GM18507 (cell line): ENCODE measurements around the gene KRTAP4-16.
"Not testable (repeated sequence)": the region's sequence is repeated elsewhere in the genome, so short reads cannot be mapped to it uniquely, and the experiment has no call there.

Experiments used
- DNase-seq: peaks from one replicate; pipeline ENCODE4 v3.0.0; 2011; ENCODE audit warnings: low read depth; ENCODE audit not compliant: insufficient read length; ENCODE audit errors: extremely low spot score
- FAIRE-seq: peaks from 2 replicates; lab custom pipeline; 2011; peaks lifted over from hg19 to GRCh38; lab: Jason Lieb, UNC

KRTAP4-16 gene

DNA sequence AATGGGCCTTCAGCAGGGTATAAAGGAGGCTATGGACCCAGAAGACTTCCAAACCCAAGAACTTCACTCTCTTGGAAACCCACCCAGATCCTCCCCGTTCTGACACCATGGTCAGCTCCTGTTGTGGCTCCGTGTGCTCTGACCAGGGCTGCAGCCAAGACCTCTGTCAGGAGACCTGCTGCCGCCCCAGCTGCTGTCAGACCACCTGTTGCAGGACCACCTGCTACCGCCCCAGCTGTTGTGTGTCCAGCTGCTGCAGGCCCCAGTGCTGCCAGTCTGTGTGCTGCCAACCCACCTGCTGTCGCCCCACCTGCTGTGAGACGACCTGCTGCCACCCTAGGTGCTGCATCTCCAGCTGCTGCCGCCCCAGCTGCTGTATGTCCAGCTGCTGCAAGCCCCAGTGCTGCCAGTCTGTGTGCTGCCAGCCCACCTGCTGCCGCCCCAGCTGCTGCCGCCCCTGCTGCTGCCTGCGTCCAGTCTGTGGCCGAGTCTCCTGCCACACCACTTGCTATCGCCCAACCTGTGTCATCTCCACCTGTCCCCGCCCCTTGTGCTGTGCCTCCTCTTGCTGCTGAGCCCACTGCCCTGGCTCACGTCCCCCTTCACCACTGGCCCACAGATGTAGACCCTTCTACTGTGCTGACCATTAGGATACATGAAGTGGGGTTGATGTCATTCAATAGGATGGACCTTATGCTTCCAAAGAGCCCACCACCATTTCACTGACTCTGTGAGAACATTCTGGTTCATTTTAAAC is 17.7 kb downstream of the KRTAP4-16 start, which contains the start of gene KRTAP4-7:
Gene KRTAP4-7, plus strand, starts transcription at position 51 of the 757 bp plus-strand sequence. Its CDS starts 57 bp downstream, at position 108.
- DNase-seq, result not testable (repeated sequence)

GRCh38 chr17:41083427-41083826 is 18.6 kb downstream of the KRTAP4-16 start:
- not testable (repeated sequence) for FAIRE-seq, DNase-seq

More for the DNA sequence above, 17.7 kb downstream of the KRTAP4-16 start, which contains the start of gene KRTAP4-7:
- FAIRE-seq, result not testable (repeated sequence)

DNA sequence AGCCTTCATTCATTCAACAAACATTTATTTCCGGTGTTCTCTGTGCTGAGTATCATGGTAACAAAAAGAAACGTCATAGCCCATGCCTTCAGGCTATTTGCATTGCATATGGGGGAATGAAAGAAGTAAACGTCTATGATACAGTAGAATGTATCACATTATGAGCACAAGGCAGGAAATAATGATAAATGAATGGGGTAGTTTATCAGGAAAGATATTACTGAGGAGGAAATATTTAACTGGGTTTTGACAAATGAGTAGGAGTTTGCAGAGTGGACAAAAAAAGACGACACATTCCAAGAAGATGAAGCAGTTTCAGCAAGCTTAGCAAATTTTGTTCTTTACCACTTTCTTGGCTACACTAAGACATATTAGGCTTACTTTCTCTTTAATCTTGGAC is 19.4 kb downstream of the KRTAP4-16 start:
- FAIRE-seq (no peak), DNase-seq (no peak)

GRCh38 chr17:41076788-41077187 is 25.2 kb downstream of the KRTAP4-16 start:
- DNase-seq, result no peak
- FAIRE-seq, result no peak

- DNase-seq (no peak), FAIRE-seq (no peak)
Measured at GRCh38 chr17:41073676-41074075, 28.3 kb downstream of the KRTAP4-16 start.

GRCh38 chr17:41071606-41072360 is 30.2 kb downstream of the KRTAP4-16 start:
- DNase-seq (no peak), FAIRE-seq (no peak)

- no peak for DNase-seq
- no peak for FAIRE-seq
Measured at GRCh38 chr17:41069031-41069430, 33.0 kb downstream of the KRTAP4-16 start.

DNA sequence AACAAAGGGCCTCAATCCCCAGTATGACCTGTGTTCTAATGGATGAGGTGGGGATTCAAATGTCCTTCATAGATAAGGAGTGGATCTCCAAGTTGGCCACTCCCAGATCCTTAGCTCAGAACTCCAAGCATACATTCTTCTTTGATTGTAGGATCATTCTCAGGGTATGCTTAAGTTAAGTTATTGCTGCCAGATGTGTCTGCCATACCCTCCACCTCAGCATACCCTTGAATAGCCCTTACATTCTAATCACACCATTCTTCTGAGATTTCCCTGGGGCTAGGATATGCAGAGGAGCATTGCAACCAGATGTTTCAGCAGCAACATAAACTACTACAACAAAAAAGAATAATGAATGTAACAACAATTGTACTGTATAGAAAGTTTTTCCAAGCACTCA is 34.7 kb downstream of the KRTAP4-16 start:
- FAIRE-seq, result no peak
- no peak for DNase-seq

DNA sequence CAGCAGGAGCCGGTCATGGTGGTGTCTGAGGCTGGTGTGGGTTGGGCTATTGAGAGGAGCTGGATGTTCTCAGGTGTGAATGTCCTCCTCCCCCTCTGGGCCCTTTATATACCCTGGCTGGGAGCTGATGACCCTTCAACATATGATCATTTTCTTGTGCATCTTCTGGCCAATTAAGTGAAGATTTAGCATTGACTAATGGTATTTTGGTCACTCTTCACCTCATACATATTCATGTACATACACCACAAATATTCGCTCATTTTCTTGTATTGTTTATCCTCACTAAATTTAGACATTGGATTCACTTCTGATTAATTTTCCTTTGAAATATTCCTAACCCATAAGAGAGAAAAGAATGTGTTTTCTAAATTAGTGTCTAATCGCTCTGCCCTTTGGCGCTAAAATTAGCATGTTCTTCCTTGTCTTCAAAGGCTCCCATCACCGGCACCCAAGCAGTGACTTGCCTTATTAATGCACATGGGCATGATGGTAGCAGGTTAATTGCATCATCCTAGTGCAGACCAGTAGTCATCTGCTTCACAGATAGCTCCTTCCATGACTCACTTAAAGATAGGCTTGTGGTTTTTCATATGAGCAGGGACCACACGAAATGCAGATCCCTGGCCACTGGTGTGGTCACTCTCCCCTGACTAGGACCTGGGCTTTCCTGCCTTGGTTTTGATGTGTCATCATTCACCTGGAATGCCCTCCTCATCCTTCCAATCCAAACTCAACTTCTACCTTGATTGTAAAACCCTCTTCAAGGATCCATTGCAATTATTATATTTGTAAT is 36.0 kb downstream of the KRTAP4-16 start, which contains the start of gene KRTAP2-4:
Gene KRTAP2-4, minus strand, starts transcription at position 51 of the 796 bp plus-strand sequence. Its CDS starts 34 bp downstream, at position 17.
- FAIRE-seq, result no peak
- DNase-seq, result no peak

DNA sequence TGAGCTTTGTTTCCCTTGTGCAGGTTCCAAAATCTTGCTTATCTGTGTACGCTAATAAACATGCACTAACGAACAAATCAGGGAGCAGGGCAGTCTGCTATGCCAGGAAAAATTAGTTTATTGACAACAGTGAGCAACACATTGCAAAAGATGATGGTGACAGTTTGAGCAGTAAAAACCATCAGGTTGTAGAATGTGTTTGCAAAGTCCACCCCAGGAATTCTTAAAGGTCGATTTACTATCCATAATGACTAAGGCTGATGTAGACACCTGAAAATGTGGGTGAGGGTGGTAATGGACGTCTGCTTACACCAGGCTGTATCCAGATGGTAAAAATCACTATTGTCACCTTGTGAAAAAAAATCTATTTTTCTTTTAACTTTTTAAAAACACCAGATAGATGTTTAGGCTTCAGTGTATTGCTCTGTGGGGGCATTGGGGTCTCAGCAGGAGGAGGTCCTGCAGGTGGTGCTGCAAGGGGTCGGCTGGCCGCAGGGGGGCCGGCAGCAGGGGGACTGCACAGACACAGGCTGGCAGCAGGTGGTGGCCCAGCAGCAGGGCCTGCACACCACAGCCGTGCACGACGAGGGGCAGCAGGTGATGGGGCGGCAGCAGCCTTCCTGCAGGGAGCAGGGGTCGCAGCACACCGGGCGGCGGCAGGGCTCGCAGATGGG is 36.9 kb downstream of the KRTAP4-16 start:
- not testable (repeated sequence) for FAIRE-seq, DNase-seq

- FAIRE-seq (no peak), DNase-seq (no peak)
Measured at GRCh38 chr17:41064301-41064700, 37.7 kb downstream of the KRTAP4-16 start.

- FAIRE-seq (no peak), DNase-seq (no peak)
Measured at GRCh38 chr17:41063449-41063848, 38.6 kb downstream of the KRTAP4-16 start.

- FAIRE-seq (no peak), DNase-seq (no peak)
Measured at GRCh38 chr17:41061964-41062363, 40.0 kb downstream of the KRTAP4-16 start.

DNA sequence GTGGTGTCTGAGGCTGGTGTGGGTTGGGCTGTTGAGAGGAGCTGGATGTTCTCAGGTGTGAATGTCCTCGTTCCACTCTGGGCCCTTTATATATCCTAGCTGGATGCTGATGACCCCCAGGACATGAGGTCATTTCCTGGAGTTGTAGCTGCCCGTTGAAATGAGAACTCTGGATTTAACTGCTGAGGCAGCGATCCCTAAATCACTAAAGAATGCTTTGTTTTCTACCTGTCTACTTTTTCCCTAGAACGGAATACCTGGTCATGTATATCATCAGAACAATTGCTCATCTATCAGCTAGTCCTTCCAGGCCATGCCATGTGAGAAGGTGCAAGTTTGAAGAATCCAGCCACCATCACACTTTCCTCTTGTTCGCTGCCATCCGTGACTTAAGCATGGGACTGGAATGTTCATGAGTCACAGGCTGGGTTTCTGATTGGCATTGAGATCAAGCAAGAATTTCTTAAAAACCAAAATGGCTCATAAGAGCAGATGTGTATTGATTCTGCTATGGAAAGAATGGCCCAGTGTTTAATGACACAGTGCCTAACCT is 41.9 kb downstream of the KRTAP4-16 start, which contains the start of gene KRTAP2-3:
Gene KRTAP2-3, minus strand, starts transcription at position 63 of the 553 bp plus-strand sequence. CDS start 64 bp downstream, outside the sequence.
- FAIRE-seq, result no peak
- DNase-seq, result no peak

DNA sequence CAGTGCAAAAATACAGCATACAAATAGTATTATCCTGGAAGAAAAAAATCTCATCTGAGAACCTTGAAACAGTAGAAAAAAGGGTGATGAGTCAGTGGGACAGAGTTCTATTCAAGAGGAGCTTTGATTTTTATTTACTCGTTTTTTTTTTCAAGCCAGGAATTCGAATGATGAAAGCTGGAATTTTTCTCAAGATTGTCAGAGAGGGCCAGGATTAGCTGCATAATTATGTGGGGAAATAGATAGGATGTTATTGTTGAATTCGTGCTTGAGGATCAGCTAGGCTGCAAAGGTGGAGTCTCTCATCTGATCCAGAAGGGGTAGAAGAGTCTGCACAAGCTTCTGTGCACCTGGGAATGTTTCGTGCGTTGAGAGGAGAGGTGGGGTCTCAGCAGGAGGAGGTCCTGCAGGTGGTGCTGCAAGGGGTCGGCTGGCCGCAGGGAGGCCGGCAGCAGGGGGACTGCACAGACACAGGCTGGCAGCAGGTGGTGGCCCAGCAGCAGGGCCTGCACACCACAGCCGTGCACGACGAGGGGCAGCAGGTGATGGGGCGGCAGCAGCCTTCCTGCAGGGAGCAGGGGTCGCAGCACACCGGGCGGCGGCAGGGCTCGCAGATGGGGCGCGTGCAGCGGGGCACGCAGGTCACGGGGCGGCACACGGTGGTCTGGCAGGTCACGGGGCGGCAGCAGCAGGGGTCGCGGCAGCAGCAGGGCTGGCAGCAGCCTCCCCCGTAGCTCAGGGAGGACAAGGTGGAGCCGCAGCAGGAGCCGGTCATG is 42.5 kb downstream of the KRTAP4-16 start:
- FAIRE-seq, DNase-seq: not testable (repeated sequence)

GRCh38 chr17:41058741-41059140 is 43.3 kb downstream of the KRTAP4-16 start:
- FAIRE-seq (no peak), DNase-seq (no peak)

DNA sequence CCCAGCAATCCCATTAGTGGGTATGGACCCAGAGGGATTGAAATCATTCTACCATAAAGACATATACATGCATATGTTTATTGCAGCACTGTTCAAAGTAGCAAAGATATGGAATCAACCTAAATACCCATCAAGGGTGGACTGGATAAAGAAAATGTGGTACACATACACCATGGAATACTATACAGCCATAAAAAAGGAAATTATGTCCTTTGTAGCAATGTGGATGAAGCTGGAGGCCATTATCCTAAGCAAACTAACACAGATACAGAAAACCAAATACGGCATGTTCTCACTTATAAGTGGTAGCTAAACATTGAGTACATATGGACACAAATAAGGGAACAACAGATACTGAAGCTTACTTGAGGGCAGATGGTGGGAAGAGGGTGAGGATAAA is 44.5 kb downstream of the KRTAP4-16 start:
- FAIRE-seq (no peak), DNase-seq (no peak)

- not testable (repeated sequence) for DNase-seq, FAIRE-seq
Measured at GRCh38 chr17:41055130-41055529, 46.9 kb downstream of the KRTAP4-16 start, which contains the start of gene KRTAP2-2. Gene KRTAP2-2, minus strand, starts transcription at chr17:41055230. Its CDS starts 19 bp downstream, at chr17:41055211.
